ENCODE results near the gene APCDD1. TPM values are rescaled to one million over a fixed set of nuclear protein-coding genes. Genes with fewer than 3 reads are reported as not detected.

APCDD1 gene
- total and polyA plus RNA-seq, 2 experiments from 2014 or later, result 0.31 to 1.0 TPM

DNA sequence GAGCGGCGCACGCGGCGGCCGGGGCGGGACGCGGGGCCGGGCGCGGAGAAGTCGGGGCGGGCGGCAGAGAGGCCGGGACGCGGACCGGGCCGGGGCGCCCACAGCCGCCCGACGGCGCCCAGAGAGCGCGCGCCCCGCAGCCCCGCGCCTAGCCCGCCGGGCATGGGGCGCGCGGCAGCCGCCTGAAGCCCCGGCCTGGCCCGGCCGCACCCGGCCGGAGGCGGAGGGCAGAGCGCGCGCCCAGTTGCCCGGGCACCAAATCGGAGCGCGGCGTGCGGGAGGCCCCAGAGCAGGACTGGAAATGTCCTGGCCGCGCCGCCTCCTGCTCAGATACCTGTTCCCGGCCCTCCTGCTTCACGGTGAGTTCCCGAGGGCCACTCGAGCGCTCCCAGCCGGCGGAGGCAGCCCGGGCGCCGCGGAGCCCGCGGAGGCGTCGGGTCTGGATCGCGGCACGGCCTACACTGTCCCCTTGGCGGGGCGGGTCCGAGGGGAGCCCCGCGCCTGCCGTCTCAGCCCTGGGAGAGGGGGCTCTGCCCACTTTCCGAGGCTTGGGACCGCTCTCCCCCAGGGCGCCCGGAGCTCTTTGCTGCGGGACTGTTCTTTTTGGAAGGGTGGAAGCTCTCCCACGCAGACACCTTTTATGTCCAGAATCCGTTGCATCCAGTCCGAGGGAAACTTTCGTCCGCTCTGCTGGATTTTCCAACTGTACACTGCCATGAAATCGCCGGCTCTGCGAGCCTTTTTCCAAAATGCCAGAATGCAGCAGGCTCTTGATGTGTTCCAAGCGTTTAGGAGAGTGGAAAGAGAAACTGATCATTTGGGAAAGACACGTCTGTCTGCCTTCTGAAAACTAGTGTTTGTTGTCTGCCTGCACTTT lies 484 bp downstream of the APCDD1 start:
- Histone ChIP-seq H3K4me1 (ENCODE audit: insufficient read depth) (peaks cover 12% of the 10 kb centered on the region; the same call in 1 of the 2 replicates), H3K27ac (ENCODE audit: low read depth) (no peak overlapping the region), H3K79me2 (replicated peaks; ENCODE audit: insufficient read depth) (no peaks in the 10 kb centered on the region), H3K4me3 (peak overlapping the region; percentile 88), H3F3A (replicated peaks; ENCODE audit: low read depth) (0 out of 2 replicates have a peak, but pooled peaks cover 3% of the 10 kb centered on the region), H3K9me2 (ENCODE audit: insufficient read depth) (no peaks in the 10 kb centered on the region), H4K20me1 (replicated peaks; ENCODE audit: insufficient read depth) (no peaks in the 10 kb centered on the region; the same call in none of the 2 replicates), H2AFZ (peak overlapping the region; percentile 97), H3K27me3 (ENCODE audit: insufficient read depth) (peaks cover 61% of the 10 kb centered on the region), H3K36me3 (ENCODE audit: insufficient read depth) (no peaks in the 10 kb centered on the region), H3K4me2 (peak overlapping the region; percentile 91)
- Mint-ChIP-seq H3K4me1 (peaks cover 22% of the 10 kb centered on the region), H3K4me3 (peak overlapping the region; percentile 82), H3K27me3 (ENCODE audit: insufficient read depth, low read depth, poor library complexity) (peaks cover 26% of the 10 kb centered on the region), H3K9me3 (no peaks in the 10 kb centered on the region), H3K27ac (no peak overlapping the region), H3K36me3 (ENCODE audit: low read depth) (no peaks in the 10 kb centered on the region)
- TF ChIP-seq NANOG (IDR thresholded peaks at IDR 0.05; ENCODE audit: borderline replicate concordance), result no peak
- TF ChIP-seq EZH2 (IDR thresholded peaks at IDR 0.05; ENCODE audit: low read depth, unreplicated experiment), result peak; percentile 59
- TF ChIP-seq, protein P1, sequence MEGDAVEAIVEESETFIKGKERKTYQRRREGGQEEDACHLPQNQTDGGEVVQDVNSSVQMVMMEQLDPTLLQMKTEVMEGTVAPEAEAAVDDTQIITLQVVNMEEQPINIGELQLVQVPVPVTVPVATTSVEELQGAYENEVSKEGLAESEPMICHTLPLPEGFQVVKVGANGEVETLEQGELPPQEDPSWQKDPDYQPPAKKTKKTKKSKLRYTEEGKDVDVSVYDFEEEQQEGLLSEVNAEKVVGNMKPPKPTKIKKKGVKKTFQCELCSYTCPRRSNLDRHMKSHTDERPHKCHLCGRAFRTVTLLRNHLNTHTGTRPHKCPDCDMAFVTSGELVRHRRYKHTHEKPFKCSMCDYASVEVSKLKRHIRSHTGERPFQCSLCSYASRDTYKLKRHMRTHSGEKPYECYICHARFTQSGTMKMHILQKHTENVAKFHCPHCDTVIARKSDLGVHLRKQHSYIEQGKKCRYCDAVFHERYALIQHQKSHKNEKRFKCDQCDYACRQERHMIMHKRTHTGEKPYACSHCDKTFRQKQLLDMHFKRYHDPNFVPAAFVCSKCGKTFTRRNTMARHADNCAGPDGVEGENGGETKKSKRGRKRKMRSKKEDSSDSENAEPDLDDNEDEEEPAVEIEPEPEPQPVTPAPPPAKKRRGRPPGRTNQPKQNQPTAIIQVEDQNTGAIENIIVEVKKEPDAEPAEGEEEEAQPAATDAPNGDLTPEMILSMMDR (conservative IDR thresholded peaks at IDR 0.05; ENCODE audit: low read depth in 2 of 2), result no peak; a peak in 1 of 4 replicates
- DNase-seq (ENCODE audit: low spot score) (peak; percentile 66), ATAC-seq (peak; percentile 54)

DNA sequence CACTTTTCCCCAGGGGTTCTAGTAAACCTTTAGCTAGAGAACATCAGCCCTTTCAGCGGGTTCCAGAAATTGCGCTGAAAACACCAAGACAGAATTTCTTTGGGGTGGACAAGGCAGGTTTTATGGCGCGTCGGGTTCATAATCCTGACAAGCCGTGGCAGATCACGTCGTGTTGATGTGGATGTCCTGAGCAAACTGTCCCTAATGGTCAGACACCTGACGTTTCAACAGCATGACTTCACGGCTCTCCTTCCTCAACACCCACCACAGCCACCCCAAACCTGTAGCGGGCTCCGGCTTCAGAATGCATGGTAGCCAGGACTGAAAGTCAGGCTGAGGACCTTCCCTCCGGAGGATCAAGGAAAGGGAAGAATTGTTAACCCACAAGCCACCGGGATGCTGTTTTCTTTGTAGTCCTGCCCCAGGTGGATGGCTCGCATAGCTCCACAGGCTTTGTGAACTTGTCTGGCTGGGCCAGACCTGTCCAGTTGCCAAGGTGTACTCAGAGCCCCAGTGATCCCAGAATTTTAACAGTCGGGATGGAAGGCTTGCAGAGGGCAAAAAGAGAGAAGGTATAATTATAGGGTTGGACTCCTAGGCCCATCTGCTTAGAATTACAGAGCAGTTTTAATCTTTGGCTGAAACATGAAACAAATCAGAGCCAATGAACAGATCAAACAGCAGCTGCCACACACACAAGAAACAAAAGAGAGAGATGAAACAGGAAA lies 1.5 kb downstream of the APCDD1 start:
- H3K27ac ChIP-seq (ENCODE audit: low read depth), result no peak overlapping the region
- H3K27ac Mint-ChIP-seq, result no peak overlapping the region
- ATAC-seq (peak; percentile 7; the same call in 2 of the 3 replicates), DNase-seq (ENCODE audit: low spot score) (peak; percentile 27)
- H3F3A ChIP-seq (replicated peaks; ENCODE audit: low read depth), result 0 out of 2 replicates have a peak, but pooled peaks cover 3% of the 10 kb centered on the region
- no peak overlapping the region for H2AFZ ChIP-seq
- H3K4me2 ChIP-seq, result peak overlapping the region; percentile 91
- H3K4me3 ChIP-seq, result peak overlapping the region; percentile 66
- H3K79me2 ChIP-seq (replicated peaks; ENCODE audit: insufficient read depth), result no peaks in the 10 kb centered on the region
- no peaks in the 10 kb centered on the region for H3K36me3 ChIP-seq (ENCODE audit: insufficient read depth)
- H3K36me3 Mint-ChIP-seq (ENCODE audit: low read depth), result no peaks in the 10 kb centered on the region
- H3K4me1 Mint-ChIP-seq, result peaks cover 22% of the 10 kb centered on the region
- peaks cover 12% of the 10 kb centered on the region; the same call in 1 of the 2 replicates for H3K4me1 ChIP-seq (ENCODE audit: insufficient read depth)
- H3K27me3 Mint-ChIP-seq (ENCODE audit: insufficient read depth, low read depth, poor library complexity), result peaks cover 26% of the 10 kb centered on the region
- H4K20me1 ChIP-seq (replicated peaks; ENCODE audit: insufficient read depth), result no peaks in the 10 kb centered on the region; the same call in none of the 2 replicates
- peak overlapping the region; percentile 82 for H3K4me3 Mint-ChIP-seq
- H3K9me3 Mint-ChIP-seq, result no peaks in the 10 kb centered on the region
- TF ChIP-seq ZNF331 (CRISPR knock-in tag; IDR thresholded peaks at IDR 0.05; ENCODE audit: low read depth) (no peak), EZH2 (IDR thresholded peaks at IDR 0.05; ENCODE audit: low read depth, unreplicated experiment) (peak; percentile 38)
- no peaks in the 10 kb centered on the region for H3K9me2 ChIP-seq (ENCODE audit: insufficient read depth)
- H3K27me3 ChIP-seq (ENCODE audit: insufficient read depth), result peaks cover 61% of the 10 kb centered on the region

DNA sequence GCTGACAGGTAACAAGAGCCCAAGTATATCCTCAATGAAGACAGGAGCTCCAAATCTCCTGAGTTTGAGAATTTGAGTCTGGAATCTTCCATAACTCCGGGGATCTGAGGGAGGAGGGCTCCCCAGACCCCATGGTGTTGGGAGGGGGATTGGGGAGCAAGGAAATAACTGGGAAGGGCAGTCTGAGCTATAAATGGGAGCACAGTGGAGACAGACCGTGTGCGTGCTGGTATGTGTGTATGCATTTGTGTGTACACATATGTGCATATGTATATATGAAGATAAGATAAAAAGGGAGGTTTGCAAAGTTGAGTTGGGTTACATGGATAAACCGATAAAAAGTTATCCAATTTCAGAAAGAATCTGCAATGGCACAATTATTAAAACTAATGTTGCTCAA lies 2.3 kb downstream of the APCDD1 start:
- Histone ChIP-seq H3K27me3 (ENCODE audit: insufficient read depth) (peaks cover 61% of the 10 kb centered on the region), H3K79me2 (replicated peaks; ENCODE audit: insufficient read depth) (no peaks in the 10 kb centered on the region), H3K4me1 (ENCODE audit: insufficient read depth) (peaks cover 12% of the 10 kb centered on the region; the same call in 1 of the 2 replicates), H3K4me3 (no peak overlapping the region), H3K27ac (ENCODE audit: low read depth) (no peak overlapping the region), H3K9me2 (ENCODE audit: insufficient read depth) (no peaks in the 10 kb centered on the region), H3K36me3 (ENCODE audit: insufficient read depth) (no peaks in the 10 kb centered on the region), H3K4me2 (no peak overlapping the region), H2AFZ (no peak overlapping the region), H4K20me1 (replicated peaks; ENCODE audit: insufficient read depth) (no peaks in the 10 kb centered on the region; the same call in none of the 2 replicates), H3F3A (replicated peaks; ENCODE audit: low read depth) (0 out of 2 replicates have a peak, but pooled peaks cover 3% of the 10 kb centered on the region)
- Mint-ChIP-seq H3K4me3 (no peak overlapping the region), H3K36me3 (ENCODE audit: low read depth) (no peaks in the 10 kb centered on the region), H3K27me3 (ENCODE audit: insufficient read depth, low read depth, poor library complexity) (peaks cover 26% of the 10 kb centered on the region), H3K4me1 (peaks cover 22% of the 10 kb centered on the region), H3K9me3 (no peaks in the 10 kb centered on the region), H3K27ac (no peak overlapping the region)
- ATAC-seq, result no peak
- no peak for TF ChIP-seq STAT1 (IDR thresholded peaks at IDR 0.05; ENCODE audit: unreplicated experiment)
- TF ChIP-seq EZH2 (IDR thresholded peaks at IDR 0.05; ENCODE audit: low read depth, unreplicated experiment), result no peak
- TF ChIP-seq, protein P2, sequence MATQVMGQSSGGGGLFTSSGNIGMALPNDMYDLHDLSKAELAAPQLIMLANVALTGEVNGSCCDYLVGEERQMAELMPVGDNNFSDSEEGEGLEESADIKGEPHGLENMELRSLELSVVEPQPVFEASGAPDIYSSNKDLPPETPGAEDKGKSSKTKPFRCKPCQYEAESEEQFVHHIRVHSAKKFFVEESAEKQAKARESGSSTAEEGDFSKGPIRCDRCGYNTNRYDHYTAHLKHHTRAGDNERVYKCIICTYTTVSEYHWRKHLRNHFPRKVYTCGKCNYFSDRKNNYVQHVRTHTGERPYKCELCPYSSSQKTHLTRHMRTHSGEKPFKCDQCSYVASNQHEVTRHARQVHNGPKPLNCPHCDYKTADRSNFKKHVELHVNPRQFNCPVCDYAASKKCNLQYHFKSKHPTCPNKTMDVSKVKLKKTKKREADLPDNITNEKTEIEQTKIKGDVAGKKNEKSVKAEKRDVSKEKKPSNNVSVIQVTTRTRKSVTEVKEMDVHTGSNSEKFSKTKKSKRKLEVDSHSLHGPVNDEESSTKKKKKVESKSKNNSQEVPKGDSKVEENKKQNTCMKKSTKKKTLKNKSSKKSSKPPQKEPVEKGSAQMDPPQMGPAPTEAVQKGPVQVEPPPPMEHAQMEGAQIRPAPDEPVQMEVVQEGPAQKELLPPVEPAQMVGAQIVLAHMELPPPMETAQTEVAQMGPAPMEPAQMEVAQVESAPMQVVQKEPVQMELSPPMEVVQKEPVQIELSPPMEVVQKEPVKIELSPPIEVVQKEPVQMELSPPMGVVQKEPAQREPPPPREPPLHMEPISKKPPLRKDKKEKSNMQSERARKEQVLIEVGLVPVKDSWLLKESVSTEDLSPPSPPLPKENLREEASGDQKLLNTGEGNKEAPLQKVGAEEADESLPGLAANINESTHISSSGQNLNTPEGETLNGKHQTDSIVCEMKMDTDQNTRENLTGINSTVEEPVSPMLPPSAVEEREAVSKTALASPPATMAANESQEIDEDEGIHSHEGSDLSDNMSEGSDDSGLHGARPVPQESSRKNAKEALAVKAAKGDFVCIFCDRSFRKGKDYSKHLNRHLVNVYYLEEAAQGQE (IDR thresholded peaks at IDR 0.05; ENCODE audit: unreplicated experiment), result no peak
- no peak for TF ChIP-seq EZH2phosphoT487 (IDR thresholded peaks at IDR 0.05; ENCODE audit: unreplicated experiment)
- no peak for TF ChIP-seq JUNB (IDR thresholded peaks at IDR 0.05; ENCODE audit: unreplicated experiment)
- TF ChIP-seq ZNF331 (CRISPR knock-in tag; IDR thresholded peaks at IDR 0.05; ENCODE audit: low read depth), result no peak
- DNase-seq (ENCODE audit: low spot score), result no peak

Data from GM23338 (cell line).